GM21528 (cell line): ENCODE data around the gene TMEM231.

Experiments used
- ATAC-seq: cut with Tn5 transposase; IDR thresholded peaks from one replicate; pipeline ENCODE4 v1.9.1; 2021; ENCODE audit warnings: mild to moderate bottlenecking, moderate library complexity; ENCODE audit not compliant: unreplicated experiment, low FRiP score

Gene TMEM231

DNA sequence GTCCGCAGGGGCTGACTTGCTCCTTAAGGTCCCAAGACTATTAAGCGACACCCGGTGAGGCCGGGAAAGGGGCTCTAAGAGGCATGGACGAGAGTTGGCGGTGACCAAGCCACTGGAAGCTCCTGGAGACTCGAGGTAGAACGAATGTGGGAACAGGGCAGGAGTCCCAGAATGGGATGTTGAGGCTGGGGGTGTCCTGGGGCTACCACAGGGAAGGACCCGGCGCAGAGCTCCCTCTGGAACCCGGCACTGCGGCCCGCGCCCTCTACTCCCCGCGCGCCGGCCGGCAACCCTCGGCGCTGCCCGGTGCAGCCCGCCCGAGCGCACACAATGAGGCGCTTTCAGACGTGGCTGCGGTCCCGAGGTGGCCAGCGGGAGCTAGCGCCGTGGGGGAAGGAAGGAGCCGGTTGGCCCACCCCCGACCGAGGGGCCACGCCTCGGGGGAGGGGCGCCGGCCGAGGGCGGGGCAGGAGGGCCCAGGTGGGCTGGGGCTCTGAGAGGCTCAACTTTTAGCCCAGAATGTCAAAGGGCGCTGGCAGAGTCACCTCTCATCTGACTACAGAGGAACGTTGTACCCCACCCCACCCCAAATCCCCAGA is 60.9 kb downstream of the TMEM231 start, which contains the start of gene CHST6:
CHST6 (minus strand) TSS at position 366 of the 599 bp plus-strand sequence. CDS start 15,613 bp downstream, outside the sequence.
- peak; percentile 52 for ATAC-seq

DNA sequence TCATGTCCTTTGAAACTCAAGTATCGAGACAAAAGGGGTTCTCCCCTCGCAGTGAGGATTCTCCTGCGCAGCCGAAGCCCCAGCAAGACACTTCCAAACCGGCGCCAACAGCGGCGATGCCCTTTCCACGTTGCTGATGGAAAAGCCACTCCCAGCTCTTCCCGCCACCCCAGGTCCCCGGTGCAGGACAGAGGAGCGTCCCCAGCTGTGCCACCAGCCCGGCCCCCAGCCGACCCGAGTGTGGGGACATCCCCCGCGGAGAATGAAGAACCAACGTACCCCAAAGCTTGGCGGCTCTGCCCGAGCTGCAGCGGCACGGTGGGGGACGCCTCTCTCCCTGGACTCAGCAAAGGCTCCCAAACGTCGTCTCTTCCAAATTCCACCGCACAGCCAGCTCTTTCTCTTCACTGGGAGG is 61.4 kb downstream of the TMEM231 start:
- ATAC-seq, result no peak

DNA sequence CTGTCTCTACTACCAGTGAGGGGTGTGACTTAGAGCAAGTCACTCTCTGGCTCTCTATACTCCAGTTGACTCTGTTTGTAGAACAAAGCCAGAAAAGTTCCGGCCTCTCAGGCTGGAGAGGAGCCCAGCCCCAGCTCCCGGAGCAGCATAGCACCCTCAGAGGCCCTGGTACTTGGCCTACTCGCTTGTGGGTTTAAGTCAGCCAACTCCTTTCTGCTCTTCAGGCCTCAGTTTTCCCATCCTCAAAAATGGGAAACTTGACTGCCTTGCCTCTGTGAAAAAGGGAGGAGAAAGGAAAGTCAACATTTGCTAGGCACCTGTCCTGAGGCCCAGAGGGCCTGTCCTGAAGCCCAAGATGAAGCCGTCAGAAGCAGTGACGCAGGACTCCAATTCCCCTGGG is 61.9 kb downstream of the TMEM231 start:
- no peak for ATAC-seq

DNA sequence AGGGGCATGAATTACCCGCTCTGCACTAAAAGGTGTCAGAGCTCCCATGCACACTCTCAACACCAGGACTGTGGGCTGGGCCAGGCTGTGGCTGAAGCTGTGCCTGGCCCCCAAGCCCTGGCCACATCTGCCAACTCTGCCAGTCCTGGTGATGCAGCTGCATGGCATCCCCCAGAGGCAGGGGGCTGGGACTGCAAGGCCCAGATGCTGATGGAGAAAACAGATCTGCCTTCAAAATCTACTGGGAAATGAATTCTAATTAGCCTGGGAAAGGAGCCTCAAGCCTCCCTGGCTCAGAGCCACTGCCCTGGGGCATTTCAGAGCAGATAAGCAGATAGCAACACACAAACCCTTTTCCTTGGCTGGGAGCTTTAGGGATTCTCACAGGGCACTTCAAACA is 64.2 kb downstream of the TMEM231 start:
- no peak for ATAC-seq

DNA sequence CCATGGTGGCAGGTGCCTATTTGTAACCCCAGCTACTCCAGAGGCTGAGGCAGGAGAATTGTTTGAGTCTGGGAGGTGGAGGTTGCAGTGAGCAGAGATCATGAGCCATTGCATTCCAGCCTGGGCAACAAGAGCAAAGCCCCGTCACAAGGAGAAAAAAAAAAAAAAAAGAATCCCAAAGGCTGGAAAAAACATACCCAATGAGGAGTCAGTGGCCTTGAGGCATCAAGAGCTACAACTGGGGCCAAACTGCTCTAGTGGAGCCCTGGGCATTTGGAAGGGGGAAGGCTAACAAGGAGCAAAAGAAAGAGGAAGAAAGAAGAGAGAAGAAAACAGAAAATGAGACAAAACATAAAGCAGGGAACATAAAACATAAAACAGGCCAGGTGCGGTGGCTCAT is 67.7 kb downstream of the TMEM231 start:
- no peak for ATAC-seq
